Endothelial cell of umbilical vein (primary cell): ENCODE measurements around the gene ASXL2.

ENCODE experiments used
- JUN ChIP-seq: IDR thresholded peaks from 2 replicates; pipeline ENCODE4 v1.6.1; 2011; ENCODE audit warnings: borderline replicate concordance, low read depth; ENCODE audit not compliant: insufficient read length, insufficient read depth
- POLR2A ChIP-seq: IDR thresholded peaks from 2 replicates; pipeline ENCODE4 v1.6.1; 2012; ENCODE audit warnings: low read depth, mild to moderate bottlenecking, control low read depth, low read length
- POLR2AphosphoS5 ChIP-seq: IDR thresholded peaks from 2 replicates; pipeline ENCODE4 v1.6.1; 2012; ENCODE audit warnings: low read depth, mild to moderate bottlenecking, control low read depth, low read length, moderate library complexity; ENCODE audit not compliant: insufficient read depth
- TF ChIP-seq, protein P1 (sequence below), 2 donors: IDR thresholded peaks; 1 replicate in 1 of 2; 2 replicates in 1 of 2; pipeline ENCODE4 v1.5.1; 2011; ENCODE audit warnings: low read length in 2 of 2, mild to moderate bottlenecking in 2 of 2, moderate library complexity in 2 of 2, control low read depth in 1 of 2, inconsistent platforms in 1 of 2, low read depth in 1 of 2; ENCODE audit not compliant: insufficient read depth in 1 of 2; ENCODE audit errors: extremely low read depth in 1 of 2

DNA sequence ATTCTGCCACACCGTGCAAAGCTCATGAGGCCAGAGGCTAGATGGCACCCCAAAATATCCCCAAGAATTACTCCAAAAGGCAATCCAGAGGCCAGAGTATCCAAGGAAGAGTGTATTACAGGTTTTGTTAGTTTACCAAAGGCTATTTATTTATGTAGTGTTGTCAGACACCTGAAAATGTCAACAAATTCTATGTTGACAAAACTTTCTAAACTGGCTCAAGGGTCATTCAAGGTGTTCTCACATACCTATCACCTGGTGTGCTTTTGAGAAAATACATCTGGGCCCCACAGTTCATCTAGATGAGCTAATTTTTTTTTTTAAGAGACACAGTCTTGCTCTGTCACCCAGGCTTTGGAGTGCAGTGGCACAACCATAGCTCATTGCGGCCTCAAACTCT, 192.5 kb downstream of the ASXL2 start:
- TF ChIP-seq, protein P1, sequence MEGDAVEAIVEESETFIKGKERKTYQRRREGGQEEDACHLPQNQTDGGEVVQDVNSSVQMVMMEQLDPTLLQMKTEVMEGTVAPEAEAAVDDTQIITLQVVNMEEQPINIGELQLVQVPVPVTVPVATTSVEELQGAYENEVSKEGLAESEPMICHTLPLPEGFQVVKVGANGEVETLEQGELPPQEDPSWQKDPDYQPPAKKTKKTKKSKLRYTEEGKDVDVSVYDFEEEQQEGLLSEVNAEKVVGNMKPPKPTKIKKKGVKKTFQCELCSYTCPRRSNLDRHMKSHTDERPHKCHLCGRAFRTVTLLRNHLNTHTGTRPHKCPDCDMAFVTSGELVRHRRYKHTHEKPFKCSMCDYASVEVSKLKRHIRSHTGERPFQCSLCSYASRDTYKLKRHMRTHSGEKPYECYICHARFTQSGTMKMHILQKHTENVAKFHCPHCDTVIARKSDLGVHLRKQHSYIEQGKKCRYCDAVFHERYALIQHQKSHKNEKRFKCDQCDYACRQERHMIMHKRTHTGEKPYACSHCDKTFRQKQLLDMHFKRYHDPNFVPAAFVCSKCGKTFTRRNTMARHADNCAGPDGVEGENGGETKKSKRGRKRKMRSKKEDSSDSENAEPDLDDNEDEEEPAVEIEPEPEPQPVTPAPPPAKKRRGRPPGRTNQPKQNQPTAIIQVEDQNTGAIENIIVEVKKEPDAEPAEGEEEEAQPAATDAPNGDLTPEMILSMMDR (IDR thresholded peaks at IDR 0.05; ENCODE audit: extremely low read depth in 1 of 2, insufficient read depth in 1 of 2, low read depth in 1 of 2, low read length in 2 of 2), result no peak
- no peak for TF ChIP-seq POLR2AphosphoS5
- TF ChIP-seq POLR2A, result no peak
- no peak for TF ChIP-seq JUN
